Forelimb muscle (tissue), 1 donor: ENCODE measurements around the gene TP73. TPM values are rescaled to one million over a fixed set of nuclear protein-coding genes. Genes with fewer than 3 reads are reported as not detected.
"Not testable (repeated sequence)": the region's sequence is repeated elsewhere in the genome, so short reads cannot be mapped to it uniquely, and the experiment has no call there.

Source experiments
- DNase-seq: peaks from one replicate; pipeline ENCODE4 v3.0.0-alpha.2; 2013; ENCODE audit warnings: low read depth
- polyA plus RNA-seq: library from polyadenylated mRNA; unstranded; fragments of 120-200 nt; gene quantifications from one replicate; pipeline ENCODE4 v1.2.1, GENCODE V29; 2013; ENCODE audit not compliant: insufficient read length

TP73 gene
- polyA plus RNA-seq, 1 donor, result 1.0 TPM

DNA sequence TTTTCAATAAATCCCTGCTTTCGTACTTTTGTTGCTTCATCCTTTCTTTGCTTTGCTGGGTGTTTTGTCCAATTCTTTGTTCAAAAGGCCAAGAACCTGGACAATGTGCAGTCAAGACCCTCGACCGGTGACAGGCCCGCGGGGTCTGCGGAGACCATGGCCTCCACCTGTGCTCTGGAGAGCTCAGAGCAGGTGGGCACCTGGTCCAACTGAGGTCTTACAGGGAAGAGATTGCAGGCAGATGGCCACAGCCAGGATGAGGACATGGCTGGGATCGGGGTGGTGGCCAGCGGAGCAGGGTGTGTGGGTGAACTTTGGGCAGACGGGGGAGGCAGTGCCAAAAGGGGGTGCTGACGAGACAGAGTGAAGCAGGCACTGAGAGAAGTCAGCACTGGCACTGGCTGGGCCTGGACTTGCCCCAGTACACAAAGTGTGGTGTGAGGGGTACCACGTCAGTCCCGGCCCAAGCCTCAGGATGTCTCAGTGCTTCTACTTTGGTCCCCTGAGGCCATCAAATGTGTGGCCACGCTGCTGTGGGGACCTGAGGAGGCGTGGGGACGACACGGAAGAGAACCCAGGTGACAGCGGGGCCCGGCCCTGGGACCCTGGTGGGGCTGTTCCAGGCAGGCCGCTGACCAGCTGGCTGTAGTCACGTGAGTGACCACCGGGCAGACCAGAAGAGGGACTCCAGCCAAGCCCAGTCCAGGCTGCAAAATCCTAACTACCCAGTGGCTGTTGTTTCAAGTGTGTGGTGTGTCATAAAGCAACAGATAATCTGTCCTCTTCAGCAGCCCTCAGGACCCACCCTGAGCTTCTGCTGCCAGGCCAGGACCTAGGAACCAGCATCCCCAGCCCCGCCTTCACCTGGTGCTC is 89.5 kb downstream of the TP73 start:
- no peak for DNase-seq

DNA sequence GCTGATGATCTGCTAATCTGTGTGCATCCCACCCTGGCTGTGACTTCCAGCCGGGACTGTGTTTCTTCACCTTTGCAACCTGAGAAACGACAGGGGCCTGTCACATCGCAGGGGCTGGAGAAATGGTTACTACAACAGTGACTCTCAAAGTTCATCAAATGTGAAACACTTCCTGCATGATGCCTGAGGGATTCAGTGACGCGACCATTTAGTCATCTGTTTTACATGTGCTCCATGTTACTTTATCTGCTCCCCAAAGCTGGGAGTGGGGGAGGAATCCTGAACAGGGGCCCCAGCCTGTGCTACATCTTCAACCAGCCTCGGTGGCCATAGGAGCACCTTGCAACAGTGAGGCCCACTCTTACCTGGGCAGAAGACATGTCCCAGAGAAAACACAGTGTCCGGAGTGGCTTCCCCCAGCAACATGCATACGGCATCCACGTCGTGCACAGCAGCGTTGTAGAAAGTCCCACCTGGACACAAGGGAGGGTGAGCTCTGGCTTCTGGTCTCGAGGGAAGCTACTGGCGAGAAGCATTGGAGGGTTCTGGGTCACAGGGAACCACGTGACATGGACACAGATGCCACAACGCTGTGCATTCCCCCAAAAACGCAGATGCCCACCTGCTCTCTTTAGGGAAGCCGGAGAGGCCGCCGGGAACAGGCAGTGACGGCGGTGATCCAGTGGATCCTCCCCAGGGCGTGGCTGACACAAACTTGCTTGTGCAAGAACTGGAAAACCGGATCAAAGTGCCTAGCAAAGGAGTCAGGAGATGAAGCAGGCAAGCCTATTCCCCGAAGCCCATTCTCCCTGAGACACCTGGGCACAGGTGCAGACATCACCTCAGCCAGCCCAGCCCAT is 90.4 kb downstream of the TP73 start:
- no peak for DNase-seq

DNA sequence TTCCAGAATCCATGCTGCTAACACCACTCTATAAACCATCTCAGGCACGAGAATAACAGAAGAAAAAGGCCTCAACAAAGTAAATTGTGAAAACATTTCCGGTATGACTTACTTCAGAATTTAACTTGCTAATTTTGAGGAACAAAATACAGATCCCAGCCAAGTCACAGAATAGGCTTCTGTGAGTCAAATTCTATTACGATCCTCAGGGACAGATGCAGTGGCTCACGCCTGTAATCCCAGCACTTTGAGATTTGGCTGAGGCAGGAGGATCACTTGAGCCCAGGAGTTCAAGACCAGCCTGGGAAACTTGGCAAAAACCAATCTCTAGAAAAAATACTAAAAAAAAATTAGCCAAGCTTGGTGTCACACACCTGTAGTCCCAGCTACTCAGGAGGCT is 91.1 kb downstream of the TP73 start:
- no peak for DNase-seq

- DNase-seq, result no peak
Measured at GRCh38 chr1:3743826-3744225, 91.5 kb downstream of the TP73 start.

GRCh38 chr1:3744646-3745045 is 92.3 kb downstream of the TP73 start:
- no peak for DNase-seq

DNA sequence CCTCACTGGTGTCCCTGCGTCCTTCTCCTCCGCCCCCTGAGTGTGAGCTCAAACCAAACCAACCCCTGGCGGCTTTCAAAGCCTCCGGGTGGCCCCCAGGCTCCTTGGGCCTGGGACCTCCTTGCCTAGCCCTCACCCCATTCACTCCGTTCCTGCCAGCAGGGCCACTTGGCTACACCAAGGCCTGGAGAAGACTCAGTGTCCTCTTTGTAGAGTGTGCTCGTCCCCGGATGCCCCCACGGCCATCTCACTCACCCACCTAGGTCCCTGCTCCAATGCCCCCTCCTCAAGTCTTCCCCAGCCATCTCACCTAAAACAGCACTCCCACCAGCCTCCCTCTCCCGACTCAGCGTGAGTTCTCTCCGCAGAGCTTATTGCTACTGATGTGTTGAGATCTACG is 92.8 kb downstream of the TP73 start:
- DNase-seq, result no peak

- DNase-seq, result no peak
Measured at GRCh38 chr1:3745590-3746381, 93.5 kb downstream of the TP73 start.

DNA sequence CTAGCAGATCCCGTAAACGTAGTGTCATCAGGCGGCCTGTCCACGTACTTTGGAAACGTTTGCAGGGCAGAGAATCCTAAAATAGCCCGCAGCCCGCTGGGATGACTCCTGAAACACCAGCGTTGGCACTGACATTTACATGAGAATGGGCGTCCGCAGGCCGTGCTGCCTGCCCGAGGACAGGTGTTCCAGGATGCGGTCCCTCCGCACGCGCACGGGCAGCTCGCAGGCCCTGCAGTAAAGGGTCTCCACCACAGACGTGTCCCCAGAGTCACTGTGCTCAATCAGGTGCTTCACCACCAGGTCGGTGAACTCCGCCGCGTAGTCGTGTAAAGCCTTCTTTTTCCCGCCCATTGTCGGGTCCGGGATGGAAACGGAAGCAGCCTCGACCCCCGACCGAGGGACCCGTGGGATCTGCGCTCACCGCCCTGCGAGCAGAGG is 94.1 kb downstream of the TP73 start:
- no peak for DNase-seq

- no peak for DNase-seq
Measured at GRCh38 chr1:3746830-3747521, 94.7 kb downstream of the TP73 start.

DNA sequence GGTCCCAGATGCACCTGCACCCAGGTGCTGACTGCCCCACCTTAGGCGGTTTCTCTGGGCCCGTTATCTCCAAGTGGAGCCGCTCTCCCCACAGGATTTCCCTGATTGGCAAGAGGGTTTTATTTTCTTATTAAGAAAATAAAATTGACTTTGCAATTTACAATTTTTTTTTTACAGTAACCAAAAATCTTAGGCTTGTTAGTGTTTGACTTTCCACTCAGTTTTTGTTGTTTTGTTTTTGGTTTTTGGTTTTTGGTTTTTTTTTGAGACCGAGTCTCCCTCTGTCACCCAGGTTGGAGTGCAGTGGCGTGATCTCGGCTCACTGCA is 95.2 kb downstream of the TP73 start:
- no peak for DNase-seq

DNA sequence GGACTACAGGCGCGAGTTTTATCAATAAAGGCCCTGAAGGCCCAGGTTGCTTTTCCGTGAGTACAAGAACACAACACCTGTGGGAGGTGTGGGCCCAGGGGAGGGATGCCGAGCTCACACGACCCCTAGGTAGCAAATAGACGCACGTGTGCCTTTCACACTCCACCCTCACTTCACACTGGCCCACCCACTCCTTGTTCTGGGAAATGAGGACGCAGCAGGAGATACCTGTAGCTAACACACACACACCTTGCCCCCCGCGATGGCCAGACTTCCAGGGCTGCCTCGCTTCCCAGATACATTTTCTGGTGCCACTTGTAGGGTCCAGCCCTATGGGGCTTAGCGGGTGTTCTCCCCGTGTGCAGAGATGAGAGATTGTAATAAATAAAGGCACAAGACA is 95.6 kb downstream of the TP73 start:
- DNase-seq, result no peak

GRCh38 chr1:3748316-3748900 is 96.1 kb downstream of the TP73 start:
- DNase-seq, result not testable (repeated sequence)

GRCh38 chr1:3749512-3749911 is 97.2 kb downstream of the TP73 start:
- DNase-seq, result no peak

- DNase-seq, result no peak
Measured at GRCh38 chr1:3750741-3751140, 98.4 kb downstream of the TP73 start.

- DNase-seq, result no peak
Measured at GRCh38 chr1:3752400-3752945, 100.2 kb downstream of the TP73 start, which contains the start of gene CCDC27. Gene CCDC27 (plus strand): TSS chr1:3752450. CDS start chr1:3752482, 32 bp downstream.

GRCh38 chr1:3753656-3754454 is 101.5 kb downstream of the TP73 start:
- DNase-seq, result no peak

DNA sequence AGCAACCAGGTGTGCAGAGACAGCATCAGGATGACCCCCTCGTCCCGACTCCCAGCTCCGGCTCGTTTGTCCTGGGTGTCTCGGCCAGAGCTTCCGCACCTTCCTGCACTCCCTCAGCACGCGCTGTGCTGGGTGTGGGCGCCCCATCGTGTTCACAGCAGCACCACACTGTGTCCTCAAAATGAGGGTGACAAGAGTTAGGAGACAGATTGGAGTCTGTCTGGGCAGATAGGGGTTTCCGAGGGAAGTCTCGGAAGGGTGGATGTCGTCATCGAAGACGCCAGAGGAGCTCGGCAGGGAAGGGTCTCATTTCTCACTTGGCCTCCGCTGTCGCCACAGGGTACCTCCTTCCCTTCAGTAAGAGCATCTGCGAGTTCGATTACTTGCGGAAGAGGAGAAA is 104.1 kb downstream of the TP73 start:
- no peak for DNase-seq

GRCh38 chr1:3759164-3759563 is 106.8 kb downstream of the TP73 start:
- DNase-seq, result no peak

GRCh38 chr1:3759796-3760195 is 107.5 kb downstream of the TP73 start:
- no peak for DNase-seq
